Stimulated activated memory B cell treated with anti-CD40 and anti-IgM and Interleukin-4, amounts not matched to agents 10 μg/mL and 1 μg/mL and 100 μg/mL, for 72 hours (primary cell): ENCODE measurements around the gene TRMT1.

ENCODE experiments used
- ATAC-seq: fragments of 150-1000 bp; cut with Tn5 transposase; 2 replicates; pipeline ENCODE4 v1.10.0; 2021
- H3K27ac Mint-ChIP-seq: one replicate; pipeline ENCODE4 v1.8.0; 2022; ENCODE audit warnings: mild to moderate bottlenecking, mixed read lengths
- H3K27me3 Mint-ChIP-seq: one replicate; pipeline ENCODE4 v1.8.0; 2022; ENCODE audit warnings: mixed read lengths
- H3K36me3 Mint-ChIP-seq: one replicate; pipeline ENCODE4 v1.8.0; 2022; ENCODE audit warnings: mixed read lengths
- H3K4me1 Mint-ChIP-seq: one replicate; pipeline ENCODE4 v1.8.0; 2022; ENCODE audit warnings: mixed read lengths
- H3K4me3 Mint-ChIP-seq: one replicate; pipeline ENCODE4 v1.8.0; 2022; ENCODE audit warnings: mild to moderate bottlenecking, moderate library complexity, mixed read lengths
- H3K9me3 Mint-ChIP-seq: one replicate; pipeline ENCODE4 v1.8.0; 2022; ENCODE audit warnings: mixed read lengths

The TRMT1 gene

DNA sequence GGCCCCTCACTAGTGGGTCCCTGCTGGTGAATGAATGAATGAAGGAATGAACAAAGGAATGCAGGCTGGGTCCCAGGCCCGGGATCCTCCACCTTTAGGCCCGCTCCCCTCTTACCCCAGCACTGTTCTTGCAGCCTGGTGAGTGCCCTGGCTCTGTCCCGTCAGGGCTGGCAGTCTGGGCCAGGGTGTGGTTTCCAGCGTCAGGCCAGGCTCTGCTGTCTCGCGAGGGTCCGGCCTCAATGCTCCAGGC, 14.2 kb downstream of the TRMT1 start:
- no peak for ATAC-seq
- H3K36me3 Mint-ChIP-seq, result peaks cover 19% of the 10 kb centered on the region
- peak overlapping the region; percentile 88 for H3K4me3 Mint-ChIP-seq
- peaks cover 85% of the 10 kb centered on the region for H3K4me1 Mint-ChIP-seq
- H3K27ac Mint-ChIP-seq, result peak overlapping the region; percentile 92
- no peaks in the 10 kb centered on the region for H3K27me3 Mint-ChIP-seq
- no peaks in the 10 kb centered on the region for H3K9me3 Mint-ChIP-seq

DNA sequence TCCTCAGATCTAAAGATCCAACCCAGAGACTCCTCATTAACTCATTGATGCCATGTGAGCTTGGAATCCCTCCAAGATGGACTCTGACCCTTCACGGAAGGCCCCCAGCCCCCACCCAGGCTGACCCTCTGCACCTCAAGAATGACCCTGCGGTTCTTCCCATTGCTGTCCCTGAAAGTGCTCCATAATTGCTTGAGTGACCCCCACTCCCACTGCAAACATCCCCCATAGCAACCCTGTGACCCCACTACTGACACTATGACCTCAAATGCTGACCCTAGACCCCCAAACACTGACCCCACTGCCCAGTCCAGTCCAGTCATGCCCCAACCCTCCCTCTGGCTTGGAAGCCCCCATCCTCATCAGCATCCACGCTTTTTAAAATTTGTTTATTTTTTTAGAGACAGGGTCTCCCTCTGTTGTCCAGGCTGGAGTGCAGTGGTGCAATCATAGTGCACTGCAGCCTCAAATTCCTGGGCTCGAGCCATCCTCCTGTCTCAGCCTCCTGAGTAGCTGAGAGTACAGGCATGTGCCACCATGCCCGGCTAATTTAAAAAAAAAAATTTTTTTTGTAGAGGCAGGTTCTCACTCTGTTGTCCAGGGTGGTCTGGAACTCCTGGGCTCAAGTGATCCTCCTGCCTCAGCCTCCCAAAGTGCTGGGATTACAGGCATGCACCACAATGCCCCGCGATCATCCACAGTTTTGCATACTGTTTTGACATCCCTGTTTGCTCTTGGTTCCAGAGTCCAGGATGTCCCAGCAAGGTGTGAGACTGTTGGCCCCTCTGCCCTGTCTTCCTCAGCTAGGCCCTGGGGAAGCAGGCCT, 14.7 kb downstream of the TRMT1 start:
- peaks cover 17% of the 10 kb centered on the region for H3K36me3 Mint-ChIP-seq
- no peaks in the 10 kb centered on the region for H3K9me3 Mint-ChIP-seq
- H3K27ac Mint-ChIP-seq, result peak overlapping the region; percentile 92
- ATAC-seq, result no peak
- peak overlapping the region; percentile 88 for H3K4me3 Mint-ChIP-seq
- H3K4me1 Mint-ChIP-seq, result peaks cover 85% of the 10 kb centered on the region
- no peaks in the 10 kb centered on the region for H3K27me3 Mint-ChIP-seq

DNA sequence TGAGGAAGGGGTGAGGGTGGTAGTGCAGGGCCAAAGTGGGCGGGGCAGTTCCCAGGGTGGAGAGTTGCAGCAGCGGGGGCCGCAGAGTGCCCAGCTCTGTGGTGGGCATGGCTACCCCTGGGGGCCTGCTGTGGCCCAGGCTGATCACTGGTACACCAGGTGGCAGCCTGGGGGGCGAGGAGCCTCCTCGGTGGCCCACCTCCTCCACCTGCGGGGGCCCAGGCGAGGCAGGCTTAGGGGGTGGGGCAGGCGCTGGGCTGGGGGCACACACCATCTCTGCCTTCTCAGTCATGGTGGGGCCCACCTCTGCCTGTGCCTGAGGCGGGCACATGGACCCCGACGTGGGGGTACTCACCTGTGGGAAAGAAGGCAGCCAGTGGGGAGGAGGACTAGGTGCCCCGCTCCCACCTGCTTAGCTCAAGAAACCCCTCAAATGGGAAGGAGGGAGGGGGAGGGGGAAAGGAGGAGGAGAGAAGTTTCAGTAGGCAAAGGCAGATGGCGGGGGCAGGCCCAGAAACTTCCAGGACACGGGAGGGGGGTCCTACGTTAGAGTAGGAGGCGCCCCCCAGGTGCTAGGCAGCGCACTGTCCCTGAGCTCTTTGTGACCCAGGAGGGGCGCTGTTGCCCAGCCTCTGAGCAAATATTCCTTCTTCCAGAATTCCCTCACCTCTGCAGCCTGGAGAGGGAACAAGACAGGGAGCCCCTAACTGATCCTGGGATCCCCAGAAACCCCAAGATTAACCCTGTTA, 15.5 kb downstream of the TRMT1 start:
- Mint-ChIP-seq H3K4me1 (peaks cover 87% of the 10 kb centered on the region), H3K36me3 (peaks cover 17% of the 10 kb centered on the region), H3K9me3 (no peaks in the 10 kb centered on the region), H3K27me3 (no peaks in the 10 kb centered on the region), H3K4me3 (peak overlapping the region; percentile 88), H3K27ac (peak overlapping the region; percentile 92)
- ATAC-seq, result no peak

DNA sequence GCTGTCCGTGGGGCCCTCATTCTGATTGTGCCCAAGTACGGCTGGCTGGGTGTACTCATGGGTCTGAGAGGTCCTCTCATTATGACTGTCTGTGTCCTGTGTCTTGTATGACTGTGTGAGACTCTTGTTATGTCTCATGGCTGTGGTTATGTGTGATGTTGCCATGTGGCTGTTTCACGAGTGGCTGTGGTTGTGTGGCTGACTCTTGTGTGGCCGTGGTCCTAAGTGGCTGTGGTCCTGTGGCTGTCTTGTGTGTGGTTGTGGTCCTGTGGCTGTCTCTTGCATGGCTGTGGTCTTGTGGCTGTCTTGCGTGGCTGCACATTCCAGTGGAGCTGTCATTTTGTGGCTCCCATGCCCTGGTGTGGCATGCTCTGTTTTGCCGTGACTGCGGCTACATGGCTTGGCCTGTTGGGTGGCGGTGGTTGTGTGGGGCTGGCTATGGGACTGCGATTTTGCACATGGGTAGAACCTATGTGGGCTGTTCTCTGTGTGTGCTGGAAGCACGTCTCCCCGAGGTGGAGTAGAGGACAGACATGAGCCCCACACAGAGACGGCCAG, 16.4 kb downstream of the TRMT1 start:
- Mint-ChIP-seq H3K4me3 (peak overlapping the region; percentile 88), H3K36me3 (peaks cover 17% of the 10 kb centered on the region), H3K4me1 (peaks cover 85% of the 10 kb centered on the region), H3K27ac (peak overlapping the region; percentile 92), H3K27me3 (no peaks in the 10 kb centered on the region), H3K9me3 (no peaks in the 10 kb centered on the region)
- ATAC-seq, result no peak

DNA sequence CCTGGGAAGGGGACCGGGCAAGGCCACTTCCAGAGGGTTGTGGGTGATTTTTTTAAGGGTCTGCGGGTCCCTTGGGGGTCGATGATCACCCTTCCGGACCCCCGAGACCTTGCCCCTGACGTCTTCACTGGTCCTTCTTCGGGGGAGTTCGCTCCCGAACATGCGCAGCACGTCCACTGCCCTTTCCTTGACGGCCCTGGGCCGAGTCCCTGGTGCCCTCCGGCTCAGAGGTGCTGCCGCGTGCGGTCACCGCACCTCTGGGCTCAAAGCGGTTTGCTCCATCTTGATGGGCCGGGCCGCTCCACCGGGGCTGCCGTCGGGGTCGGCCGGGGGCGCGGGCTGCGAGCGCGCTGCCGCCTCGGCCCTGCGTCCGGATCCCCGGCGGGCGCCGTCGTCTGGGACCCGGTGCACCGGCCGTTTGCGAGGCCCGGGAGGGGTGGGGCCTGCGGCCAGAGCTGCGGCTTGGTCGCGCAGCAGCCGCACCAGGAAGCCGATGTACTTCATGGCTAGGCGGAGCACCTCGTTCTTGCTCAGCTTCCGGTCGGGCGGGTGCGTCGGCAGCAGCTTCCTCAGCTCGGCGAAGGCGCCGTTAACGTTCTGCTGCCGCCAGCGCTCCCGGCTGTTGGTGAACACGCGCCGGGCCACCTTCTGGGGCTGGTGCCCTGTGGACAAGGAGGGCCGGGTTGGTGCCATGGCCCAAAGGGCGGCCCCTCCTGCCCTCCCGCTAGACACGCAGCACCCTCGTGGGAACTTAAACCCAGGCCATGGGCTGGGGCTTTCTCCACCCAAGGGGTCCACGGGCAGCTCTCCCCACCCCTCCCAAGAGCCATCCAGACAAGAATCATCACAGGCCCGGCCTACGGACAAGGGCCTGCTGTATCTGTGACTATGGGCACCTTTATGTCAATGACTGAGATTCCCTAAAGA, 17.2 kb downstream of the TRMT1 start:
- Mint-ChIP-seq H3K27me3 (no peaks in the 10 kb centered on the region), H3K9me3 (no peaks in the 10 kb centered on the region), H3K4me3 (peak overlapping the region; percentile 88), H3K27ac (peak overlapping the region; percentile 92), H3K4me1 (peaks cover 85% of the 10 kb centered on the region), H3K36me3 (peaks cover 17% of the 10 kb centered on the region)
- no peak for ATAC-seq

DNA sequence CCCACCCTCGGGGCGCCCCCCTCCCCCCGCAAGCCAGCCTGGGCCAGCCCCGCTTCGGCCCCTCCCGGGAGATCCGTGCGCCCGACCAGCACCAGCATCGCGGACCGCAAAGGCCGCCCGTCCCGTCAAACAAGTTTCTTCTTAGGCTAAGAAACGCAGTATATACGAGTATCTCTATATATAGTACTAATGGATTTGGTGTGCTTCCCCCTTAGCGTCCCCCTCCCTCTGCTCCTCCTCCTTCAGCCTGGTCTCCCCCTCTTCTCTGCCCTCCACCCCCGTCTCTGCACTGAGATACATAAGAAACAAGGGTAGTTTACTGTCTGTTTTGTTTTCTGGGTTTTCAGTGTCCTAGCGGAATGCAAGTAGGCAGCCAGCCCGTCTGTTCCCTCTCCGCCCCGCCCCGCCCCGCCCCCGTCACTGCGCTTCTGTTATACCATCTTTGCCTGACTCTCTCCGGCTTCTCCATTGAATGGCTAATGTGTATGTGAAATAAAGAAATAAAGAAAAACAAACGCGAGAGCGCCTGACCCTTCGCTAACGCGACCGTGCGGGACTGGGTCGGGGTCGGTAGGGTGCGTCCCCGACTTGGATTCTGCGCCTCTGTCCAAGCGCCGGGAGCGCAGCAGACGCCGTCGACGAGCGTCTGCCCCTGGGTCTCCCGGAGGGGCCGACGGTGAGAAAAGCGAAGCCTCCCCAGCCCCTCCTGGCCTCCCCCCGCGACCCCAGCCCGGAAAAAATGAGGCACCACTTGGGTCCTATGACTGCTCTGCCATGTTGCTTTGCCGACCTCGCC, 18.1 kb downstream of the TRMT1 start:
- Mint-ChIP-seq H3K4me3 (peak overlapping the region; percentile 82), H3K27me3 (no peaks in the 10 kb centered on the region), H3K27ac (peak overlapping the region; percentile 92), H3K4me1 (peaks cover 83% of the 10 kb centered on the region), H3K36me3 (peaks cover 17% of the 10 kb centered on the region), H3K9me3 (no peaks in the 10 kb centered on the region)
- ATAC-seq, result no peak

DNA sequence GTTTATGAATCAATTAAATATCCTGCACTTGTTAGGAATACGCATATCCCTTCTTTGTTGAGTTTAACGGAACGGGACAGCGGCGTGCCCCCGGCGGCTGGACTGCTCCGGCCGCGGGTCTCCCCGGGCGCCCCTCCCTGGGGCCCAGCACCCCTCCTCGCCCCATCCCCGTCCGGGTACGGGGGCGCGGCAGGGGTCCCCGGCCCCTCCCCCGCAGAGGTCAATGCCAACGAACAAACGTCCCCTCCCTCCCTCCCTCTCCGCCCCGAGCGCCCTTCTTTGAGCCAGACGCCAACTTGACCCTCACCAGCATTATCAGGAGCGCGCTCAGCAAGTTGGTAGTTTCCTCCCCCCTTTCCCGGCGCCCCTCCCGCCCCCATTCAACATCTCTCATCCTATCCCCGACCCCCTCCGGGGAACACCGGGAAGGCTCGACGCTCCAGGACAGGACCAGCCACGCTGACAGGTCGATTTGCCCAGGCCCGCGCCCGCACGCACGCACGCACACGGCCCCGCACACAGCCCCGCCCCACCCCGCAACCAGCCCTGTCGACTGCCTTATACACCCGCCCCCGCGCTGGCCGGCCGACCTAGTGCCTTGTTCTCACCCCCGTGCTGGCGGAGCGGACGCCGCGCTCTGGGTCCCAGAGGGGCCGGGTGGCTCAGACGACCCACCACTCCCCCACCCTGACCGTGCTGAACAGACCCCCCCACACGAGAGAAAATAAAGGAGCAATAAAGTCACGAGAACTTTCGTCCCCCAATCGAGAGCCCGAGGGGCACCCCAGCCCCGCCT, 18.9 kb downstream of the TRMT1 start:
- no peak for ATAC-seq
- Mint-ChIP-seq H3K27me3 (no peaks in the 10 kb centered on the region), H3K36me3 (peaks cover 17% of the 10 kb centered on the region), H3K4me1 (peaks cover 77% of the 10 kb centered on the region), H3K27ac (peak overlapping the region; percentile 92), H3K9me3 (no peaks in the 10 kb centered on the region), H3K4me3 (peak overlapping the region; percentile 91)

DNA sequence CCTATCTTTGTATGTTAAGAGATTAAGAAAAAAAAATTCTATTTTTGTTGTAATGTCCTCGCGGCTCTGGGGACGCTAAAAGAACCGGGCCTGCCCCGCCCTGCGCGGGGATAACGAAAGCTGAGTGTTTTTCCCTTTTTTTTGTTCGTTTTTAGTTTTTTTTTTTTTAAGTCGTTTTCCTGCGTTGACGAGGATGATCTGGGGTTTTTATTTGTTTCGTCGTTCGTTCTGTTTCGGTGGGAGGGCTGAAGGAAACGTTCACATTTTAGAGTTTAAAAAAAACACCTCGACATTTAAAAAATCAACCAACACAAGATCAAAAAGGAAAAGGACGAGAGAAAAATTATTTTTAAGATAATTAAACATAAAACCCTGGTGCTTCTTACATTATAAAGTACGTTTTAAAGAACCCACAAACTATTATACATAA, 19.5 kb downstream of the TRMT1 start:
- Mint-ChIP-seq H3K27ac (peak overlapping the region; percentile 92), H3K27me3 (no peaks in the 10 kb centered on the region), H3K4me1 (peaks cover 75% of the 10 kb centered on the region), H3K4me3 (peak overlapping the region; percentile 91), H3K9me3 (no peaks in the 10 kb centered on the region), H3K36me3 (peaks cover 17% of the 10 kb centered on the region)
- no peak for ATAC-seq

DNA sequence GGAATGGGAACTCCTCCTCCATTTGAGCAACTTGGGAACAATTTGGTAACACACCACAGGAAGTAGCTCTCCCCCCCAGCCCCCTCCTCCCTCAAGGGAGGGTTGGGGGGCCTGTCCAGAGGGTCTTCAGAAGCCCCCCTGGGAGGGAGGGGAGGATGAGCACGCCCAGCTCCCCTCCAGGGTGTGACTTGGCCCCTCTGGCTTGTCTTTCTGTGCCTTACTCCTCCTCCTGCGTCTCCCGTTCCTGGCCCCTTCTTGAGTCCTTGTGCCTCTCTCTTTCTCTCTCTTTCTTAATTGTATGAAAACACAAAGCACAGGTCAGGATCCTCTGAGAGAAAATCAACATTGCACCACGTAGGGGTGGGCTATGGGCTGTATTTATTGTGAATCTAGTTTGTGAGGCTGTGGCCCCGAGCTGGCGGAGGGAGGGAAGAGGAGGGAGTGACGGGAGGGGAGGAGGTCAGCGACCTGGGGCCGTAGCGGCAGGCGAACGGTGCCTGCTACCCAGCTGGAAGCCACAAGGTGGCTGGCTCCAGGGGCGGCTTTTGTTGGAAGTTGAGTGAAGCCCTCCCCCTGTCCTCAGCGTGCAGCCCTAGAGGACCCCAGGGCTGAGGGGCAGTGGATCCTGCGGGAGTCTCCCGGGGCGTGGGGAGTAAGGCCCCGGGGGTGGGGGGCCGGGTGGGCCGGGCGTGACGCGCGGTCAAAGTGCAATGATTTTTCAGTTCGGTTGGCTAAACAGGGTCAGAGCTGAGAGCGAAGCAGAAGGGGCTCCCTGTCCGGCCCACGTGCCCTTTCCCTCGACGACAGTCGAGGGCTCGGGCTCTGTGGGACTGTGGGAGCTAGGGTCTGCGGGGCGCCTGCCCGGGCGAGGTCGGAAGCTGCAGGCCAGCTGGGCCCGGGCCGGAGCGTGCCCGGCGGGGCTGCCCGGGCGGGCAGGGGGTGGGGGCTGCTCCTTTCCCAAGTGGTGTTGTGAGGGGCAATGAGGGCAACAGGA, 20.3 kb downstream of the TRMT1 start:
- no peaks in the 10 kb centered on the region for H3K27me3 Mint-ChIP-seq
- peaks cover 67% of the 10 kb centered on the region for H3K4me1 Mint-ChIP-seq
- H3K27ac Mint-ChIP-seq, result peak overlapping the region; percentile 92
- peak overlapping the region; percentile 91 for H3K4me3 Mint-ChIP-seq
- H3K9me3 Mint-ChIP-seq, result no peaks in the 10 kb centered on the region
- ATAC-seq, result no peak
- H3K36me3 Mint-ChIP-seq, result peaks cover 17% of the 10 kb centered on the region

DNA sequence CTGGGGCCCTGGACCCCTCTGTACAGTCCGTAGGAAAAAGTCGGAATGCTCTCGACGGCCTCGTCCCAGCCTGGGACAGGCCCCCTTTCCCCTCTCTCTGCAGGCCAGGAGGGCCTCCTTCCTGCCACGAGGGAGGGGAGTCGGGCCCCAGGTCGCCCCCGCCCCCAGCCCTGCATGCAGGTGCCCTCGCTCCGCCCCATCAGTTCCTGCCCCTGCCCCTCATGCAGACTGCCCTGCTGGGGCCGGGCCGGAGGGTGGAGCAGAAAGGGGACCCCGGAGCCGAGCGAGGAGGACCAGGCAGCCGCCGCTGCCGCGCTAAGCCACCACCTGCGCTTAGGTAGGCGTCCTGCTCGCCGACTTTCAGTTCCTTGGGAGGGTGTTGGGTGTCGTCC, 21.2 kb downstream of the TRMT1 start:
- peak overlapping the region; percentile 92 for H3K27ac Mint-ChIP-seq

DNA sequence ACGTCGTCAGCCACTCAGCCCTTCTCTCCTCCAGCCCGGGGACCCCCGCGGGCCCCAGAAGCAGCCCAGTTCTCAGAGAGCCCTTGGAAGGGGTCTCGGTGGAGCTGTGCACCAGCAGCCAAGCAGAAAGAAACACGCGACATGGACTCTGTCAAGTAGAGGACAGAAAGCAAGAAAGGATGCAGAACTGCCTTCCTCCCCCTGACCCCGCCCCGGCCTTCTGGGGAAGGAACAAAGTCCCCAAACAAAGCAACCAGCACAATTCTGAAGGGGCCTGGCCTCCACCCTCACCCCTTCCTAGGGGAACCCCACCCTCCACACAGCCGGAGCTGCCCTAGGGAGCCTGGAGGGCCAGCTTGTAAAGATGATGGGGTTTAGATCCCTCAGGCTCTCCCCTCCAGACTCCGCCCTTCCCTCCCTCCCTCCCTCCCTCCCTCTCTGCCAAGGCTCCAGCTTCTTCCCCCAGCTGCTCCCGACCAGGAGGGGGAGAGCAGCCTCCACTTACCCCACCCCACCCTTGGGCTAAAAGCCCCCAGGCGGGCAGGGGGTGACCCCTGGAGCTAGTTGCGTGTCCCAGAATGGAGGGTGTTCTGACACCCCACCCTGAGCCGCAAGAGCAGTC, 21.7 kb downstream of the TRMT1 start:
- Mint-ChIP-seq H3K4me3 (peak overlapping the region; percentile 91), H3K9me3 (no peaks in the 10 kb centered on the region), H3K36me3 (peaks cover 11% of the 10 kb centered on the region), H3K4me1 (peaks cover 53% of the 10 kb centered on the region), H3K27ac (peak overlapping the region; percentile 92), H3K27me3 (no peaks in the 10 kb centered on the region)
- peak; percentile 47 for ATAC-seq

More for the DNA sequence above, 21.2 kb downstream of the TRMT1 start:
- no peaks in the 10 kb centered on the region for H3K27me3 Mint-ChIP-seq
- H3K4me1 Mint-ChIP-seq, result peaks cover 58% of the 10 kb centered on the region
- ATAC-seq, result peak; percentile 45
- no peaks in the 10 kb centered on the region for H3K9me3 Mint-ChIP-seq
- H3K36me3 Mint-ChIP-seq, result peaks cover 16% of the 10 kb centered on the region
- H3K4me3 Mint-ChIP-seq, result peak overlapping the region; percentile 91

DNA sequence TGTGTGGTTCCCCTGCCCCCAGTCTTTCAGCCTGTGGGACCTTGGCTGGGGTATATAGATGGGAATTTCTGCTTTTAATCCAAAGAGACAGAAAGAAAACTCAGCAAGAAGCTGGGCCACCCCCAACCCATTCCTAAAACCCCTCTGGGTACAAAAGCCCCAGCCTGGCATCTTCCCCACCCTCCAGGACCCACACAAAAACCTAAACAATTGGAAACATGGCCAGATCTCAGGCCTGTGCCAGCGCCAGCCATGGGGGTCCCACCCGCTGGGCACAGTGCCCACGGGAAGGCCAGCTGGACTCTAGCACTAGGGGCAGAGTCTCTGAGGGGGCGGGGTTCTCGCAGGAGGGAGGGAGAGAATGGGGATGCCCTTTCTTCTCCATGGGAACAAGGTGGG, 22.4 kb downstream of the TRMT1 start:
- H3K36me3 Mint-ChIP-seq, result peaks cover 4% of the 10 kb centered on the region
- H3K4me3 Mint-ChIP-seq, result no peak overlapping the region
- no peaks in the 10 kb centered on the region for H3K27me3 Mint-ChIP-seq
- peaks cover 45% of the 10 kb centered on the region for H3K4me1 Mint-ChIP-seq
- peak overlapping the region; percentile 92 for H3K27ac Mint-ChIP-seq
- H3K9me3 Mint-ChIP-seq, result no peaks in the 10 kb centered on the region
- no peak for ATAC-seq
